Measurements from ENCODE around the gene PRRC2B.

DNA sequence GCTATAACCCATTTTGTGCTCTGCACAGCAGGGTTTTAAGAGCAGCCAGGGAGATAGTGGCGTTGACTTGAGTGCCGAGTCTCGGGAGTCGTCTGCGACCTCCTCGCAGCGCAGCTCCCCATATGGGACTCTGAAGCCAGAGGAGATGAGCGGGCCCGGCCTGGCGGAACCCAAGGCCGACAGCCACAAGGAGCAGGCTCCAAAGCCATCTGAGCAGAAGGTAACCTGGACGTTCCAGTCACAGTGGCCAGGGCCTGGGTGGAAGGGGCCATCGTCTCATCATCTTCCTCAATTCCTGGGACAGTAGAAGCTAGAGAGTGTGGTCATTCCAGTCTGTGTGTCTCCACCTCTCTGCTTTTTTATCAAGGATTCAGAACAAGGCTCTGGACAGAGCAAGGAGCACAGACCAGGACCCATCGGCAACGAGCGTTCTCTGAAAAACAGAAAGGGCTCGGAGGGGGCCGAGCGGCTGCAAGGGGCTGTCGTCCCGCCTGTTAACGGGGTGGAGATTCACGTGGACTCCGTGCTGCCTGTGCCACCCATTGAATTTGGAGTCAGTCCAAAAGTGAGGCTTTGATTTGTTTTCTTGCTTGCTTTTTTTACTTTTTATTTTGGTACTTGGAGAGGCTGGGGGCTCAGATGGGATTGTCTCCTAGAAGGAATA lies 88.6 kb downstream of the PRRC2B start:
- TF ChIP-seq, protein P1, sequence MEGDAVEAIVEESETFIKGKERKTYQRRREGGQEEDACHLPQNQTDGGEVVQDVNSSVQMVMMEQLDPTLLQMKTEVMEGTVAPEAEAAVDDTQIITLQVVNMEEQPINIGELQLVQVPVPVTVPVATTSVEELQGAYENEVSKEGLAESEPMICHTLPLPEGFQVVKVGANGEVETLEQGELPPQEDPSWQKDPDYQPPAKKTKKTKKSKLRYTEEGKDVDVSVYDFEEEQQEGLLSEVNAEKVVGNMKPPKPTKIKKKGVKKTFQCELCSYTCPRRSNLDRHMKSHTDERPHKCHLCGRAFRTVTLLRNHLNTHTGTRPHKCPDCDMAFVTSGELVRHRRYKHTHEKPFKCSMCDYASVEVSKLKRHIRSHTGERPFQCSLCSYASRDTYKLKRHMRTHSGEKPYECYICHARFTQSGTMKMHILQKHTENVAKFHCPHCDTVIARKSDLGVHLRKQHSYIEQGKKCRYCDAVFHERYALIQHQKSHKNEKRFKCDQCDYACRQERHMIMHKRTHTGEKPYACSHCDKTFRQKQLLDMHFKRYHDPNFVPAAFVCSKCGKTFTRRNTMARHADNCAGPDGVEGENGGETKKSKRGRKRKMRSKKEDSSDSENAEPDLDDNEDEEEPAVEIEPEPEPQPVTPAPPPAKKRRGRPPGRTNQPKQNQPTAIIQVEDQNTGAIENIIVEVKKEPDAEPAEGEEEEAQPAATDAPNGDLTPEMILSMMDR (IDR thresholded peaks at IDR 0.05), result no peak
- TF ChIP-seq POLR2A (IDR thresholded peaks at IDR 0.05), result no peak
